ENCODE results near the gene ST3GAL3.

DNA sequence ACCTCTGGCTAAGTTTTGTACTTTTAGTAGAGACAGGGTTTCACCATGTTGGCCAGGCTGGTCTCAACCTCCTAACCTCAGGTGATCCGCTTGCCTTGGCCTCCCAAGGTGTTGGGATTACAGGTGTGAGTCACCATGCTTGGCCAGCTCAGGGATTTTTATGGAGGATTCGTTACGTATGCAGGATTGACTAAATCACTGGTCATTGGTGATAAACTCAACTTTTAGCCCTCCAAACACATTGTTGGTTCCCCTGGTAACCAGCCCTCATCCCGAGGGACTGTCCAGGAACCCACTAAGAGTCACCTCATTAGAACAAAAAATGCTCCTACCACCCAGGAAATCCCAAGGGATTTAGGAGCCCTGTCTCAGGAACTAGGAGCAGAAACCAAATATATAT is 40.4 kb downstream of the ST3GAL3 start:
- TF ChIP-seq, protein P1, sequence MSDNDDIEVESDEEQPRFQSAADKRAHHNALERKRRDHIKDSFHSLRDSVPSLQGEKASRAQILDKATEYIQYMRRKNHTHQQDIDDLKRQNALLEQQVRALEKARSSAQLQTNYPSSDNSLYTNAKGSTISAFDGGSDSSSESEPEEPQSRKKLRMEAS (IDR thresholded peaks at IDR 0.05; ENCODE audit: insufficient read depth, insufficient read length), result no peak
- TF ChIP-seq POLR2A (IDR thresholded peaks at IDR 0.05; ENCODE audit: low read depth, low read length) (no peak), JUN (IDR thresholded peaks at IDR 0.05; ENCODE audit: borderline replicate concordance, insufficient read depth, insufficient read length, low read depth) (no peak)
